GM11168 (cell line): ENCODE data around the gene STIM1.
"Not testable (repeated sequence)": the region's sequence is repeated elsewhere in the genome, so short reads cannot be mapped to it uniquely, and the experiment has no call there.

Source experiments
- in situ Hi-C: fragments of 300-500 bp; cut with MboI; formaldehyde crosslinking; loops from one replicate; pipeline ENCODE4 v1.12.0; 2022; ENCODE audit warnings: low sequenced_read_pairs; ENCODE audit not compliant: unreplicated experiment

The STIM1 gene

GRCh38 chr11:3877364-3878257 lies 22.1 kb downstream of the STIM1 start:
- in situ Hi-C loops: no loop called here

- in situ Hi-C loops: no loop called here
Measured at GRCh38 chr11:3878258-3878584, 22.8 kb downstream of the STIM1 start.

GRCh38 chr11:3879216-3879966 lies 23.9 kb downstream of the STIM1 start:
- in situ Hi-C loops: no loop called here

DNA sequence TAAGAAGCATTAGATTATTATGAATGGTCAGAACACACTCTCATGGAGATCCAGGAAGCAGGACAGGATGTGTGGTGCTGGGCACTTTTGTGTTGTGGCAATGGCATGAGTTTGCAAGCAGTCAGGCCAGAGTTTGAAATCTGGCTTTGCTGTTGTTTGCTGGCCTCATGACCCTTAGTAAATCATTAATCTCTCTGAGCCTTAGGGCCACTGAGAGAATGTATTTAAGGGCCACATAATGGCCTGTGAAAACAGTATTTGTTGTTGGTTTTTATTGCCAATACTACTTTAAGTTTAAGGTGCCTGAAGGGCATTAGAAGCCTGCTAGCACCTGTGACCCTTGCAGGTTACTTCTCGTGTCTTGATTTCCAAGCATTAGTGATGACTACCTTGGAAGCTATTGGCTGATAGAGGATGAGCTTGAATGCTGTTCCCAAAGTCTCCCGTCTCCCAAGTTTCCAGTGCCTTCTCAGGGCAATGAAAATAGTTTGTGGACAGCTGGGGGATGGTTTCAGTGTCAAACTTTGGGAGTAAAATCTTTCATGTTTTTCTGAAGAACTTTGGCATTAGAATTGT lies 24.6 kb downstream of the STIM1 start:
- in situ Hi-C loops: no loop called here

DNA sequence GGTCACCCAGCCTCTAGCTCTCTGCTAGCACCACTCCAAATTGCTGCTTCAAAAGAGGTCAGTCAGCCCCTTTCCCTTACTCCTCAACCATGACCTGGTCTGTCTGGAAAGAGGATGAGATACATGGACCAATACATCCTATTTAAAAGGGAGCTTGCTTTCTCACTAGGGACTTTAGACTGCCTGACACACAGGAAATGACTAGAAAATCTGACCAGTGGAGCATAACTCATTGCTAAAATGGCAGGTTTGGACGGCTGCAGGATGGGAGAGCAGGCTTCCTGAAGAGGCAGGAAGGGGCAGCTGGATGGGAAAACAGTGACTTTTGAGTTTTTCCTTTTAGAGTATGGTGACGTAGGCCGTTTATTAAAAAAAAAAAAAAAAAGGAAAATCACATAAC lies 25.3 kb downstream of the STIM1 start:
- in situ Hi-C loops: no loop called here

GRCh38 chr11:3882655-3883054 lies 27.2 kb downstream of the STIM1 start:
- in situ Hi-C loops: no loop called here

DNA sequence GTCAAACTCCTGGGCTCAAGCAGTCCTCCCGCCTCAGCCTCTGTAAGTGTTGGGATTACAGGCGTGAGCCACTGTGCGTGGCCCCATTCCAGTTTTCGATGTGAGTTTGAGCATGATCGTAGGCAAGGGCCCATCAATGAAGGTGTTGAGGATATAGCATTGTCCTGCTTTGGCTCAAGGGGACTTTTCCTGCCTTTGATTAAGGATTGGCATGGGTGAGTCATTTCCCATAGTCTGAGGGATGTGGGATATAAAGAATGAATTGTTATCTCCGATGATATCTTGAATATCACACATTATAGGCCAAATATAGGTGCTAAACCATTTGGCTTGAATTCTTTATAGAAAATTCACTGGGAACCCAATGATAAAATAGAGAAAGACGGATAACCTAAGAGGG lies 30.4 kb downstream of the STIM1 start:
- in situ Hi-C loops: no loop called here

DNA sequence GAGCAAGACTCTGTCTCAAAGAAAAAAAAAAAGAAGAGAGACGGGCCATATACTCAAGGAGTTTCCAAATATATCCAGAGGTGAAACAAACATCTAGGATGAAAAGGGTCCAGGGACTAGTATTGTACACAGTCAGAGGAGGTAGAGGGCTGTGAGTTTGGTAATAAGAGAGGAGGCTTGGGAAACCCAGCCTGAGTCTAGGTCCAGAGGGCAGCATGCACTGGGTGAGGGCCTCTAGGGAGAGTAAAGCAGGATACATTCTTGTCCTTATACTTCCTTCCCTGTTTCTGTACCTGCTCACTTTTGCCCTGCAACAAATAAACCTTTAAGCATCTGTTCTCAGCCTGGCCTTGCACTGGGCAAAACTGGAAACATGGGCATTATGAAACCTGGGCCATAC lies 31.5 kb downstream of the STIM1 start:
- in situ Hi-C loops: no loop called here

- in situ Hi-C loops: no loop called here
Measured at GRCh38 chr11:3888876-3889275, 33.4 kb downstream of the STIM1 start.

DNA sequence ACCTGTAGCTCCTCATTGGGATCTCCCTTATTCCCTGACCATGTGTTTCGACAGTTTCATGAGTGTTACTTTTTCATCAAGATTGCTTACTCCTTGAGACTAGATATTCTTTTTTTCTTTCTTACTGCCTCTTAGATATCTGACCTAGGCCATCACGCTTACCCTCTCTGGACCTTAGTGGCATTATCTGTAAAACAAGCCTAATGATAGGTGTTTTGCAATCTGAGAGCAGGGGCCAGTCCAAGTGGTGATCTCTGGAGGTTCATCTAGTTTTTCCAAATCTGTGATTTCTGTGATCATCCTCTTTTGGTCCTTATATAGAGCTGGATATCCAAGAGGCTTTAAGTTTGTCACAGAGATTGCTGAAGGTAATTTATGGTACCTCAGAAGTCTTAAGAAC lies 34.5 kb downstream of the STIM1 start:
- in situ Hi-C loops: no loop called here

DNA sequence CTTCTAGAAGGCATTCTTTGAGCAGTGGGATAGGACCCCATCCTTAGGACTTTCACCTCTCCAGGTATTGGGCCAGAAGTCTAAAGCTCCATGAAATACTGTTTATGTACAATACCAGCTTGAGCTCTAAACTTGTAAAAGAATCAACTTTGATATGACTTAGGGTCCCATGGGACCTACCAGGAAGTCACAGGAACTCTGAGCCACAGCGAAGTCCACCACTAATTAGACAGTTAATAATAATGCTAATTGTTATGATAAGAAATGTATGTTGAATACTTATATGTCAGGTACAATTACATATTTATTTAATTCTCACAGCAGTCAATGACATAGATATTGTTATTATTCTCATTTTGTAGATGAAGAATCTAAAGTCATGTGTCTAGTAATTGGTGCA lies 35.3 kb downstream of the STIM1 start:
- in situ Hi-C loops: no loop called here

- in situ Hi-C loops: no loop called here
Measured at GRCh38 chr11:3891751-3892150, 36.3 kb downstream of the STIM1 start.

GRCh38 chr11:3892156-3892555 lies 36.7 kb downstream of the STIM1 start:
- in situ Hi-C loops: no loop called here

DNA sequence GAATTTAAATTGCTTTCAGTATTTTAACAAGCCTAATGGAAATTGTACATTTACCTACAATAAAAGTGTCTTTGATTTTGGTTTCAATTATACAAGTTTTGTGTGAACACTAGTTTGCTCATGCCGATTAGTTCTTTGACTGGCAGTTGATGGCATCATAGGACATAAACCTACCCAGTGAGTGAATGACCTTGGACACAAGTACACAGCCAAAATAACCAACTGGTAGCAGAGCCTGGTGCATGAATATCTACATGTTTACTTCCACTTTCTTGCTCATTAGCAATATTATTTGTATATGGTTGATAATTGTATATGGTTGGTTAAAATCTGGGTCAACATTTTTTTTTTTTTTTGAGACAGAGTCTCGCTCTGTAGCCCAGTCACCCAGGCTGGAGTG lies 37.8 kb downstream of the STIM1 start:
- in situ Hi-C loops: no loop called here

DNA sequence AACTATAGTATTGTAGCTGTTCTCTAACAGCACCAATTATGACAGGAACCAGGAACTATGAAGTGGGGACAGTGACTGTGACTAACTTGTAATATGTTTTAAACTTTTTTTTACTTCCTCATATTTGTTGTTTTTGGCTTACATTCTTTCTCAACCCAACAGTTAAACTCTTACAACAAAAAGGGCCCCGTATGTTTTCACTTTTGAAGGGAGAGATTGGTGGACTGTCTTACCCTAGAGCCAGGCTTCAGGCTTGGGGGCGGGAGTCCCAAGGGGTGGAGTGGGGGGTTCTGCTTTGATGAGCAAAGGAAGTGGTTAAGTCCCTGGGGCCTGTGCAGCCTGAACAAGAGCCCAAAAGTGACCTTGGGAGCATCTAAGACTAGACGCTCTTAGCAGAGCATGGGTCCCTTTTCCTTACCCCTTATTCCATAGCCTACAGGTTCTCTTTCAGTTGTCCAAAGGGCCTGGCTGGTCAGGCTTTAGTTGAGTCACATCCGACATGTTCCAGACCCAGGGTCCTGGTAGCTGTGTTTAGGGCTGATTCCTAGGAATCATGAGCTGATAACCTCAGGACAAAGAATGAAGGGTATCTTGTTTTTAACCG lies 38.8 kb downstream of the STIM1 start:
- in situ Hi-C loops: no loop called here

GRCh38 chr11:3896644-3897043 lies 41.2 kb downstream of the STIM1 start:
- in situ Hi-C loops: no loop called here

DNA sequence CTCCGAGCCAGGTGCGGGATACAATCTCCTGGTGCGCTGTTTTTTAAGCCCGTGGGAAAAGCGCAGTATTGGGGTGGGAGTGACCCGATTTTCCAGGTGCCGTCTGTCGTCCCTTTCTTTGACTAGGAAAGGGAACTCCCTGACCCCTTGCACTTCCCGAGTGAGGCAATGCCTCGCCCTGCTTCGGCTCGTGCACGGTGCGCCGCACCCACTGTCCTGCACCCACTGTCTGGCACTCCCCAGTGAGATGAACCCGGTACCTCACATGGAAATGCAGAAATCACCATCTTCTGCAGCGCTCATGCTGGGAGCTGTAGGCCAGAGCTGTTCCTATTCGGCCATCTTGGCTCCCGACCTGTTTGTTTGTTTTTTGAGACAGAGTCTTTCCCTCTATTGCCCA lies 44.8 kb downstream of the STIM1 start:
- in situ Hi-C loops: not testable (repeated sequence)

GRCh38 chr11:3901249-3902025 lies 46.0 kb downstream of the STIM1 start:
- in situ Hi-C loops: no loop called here

DNA sequence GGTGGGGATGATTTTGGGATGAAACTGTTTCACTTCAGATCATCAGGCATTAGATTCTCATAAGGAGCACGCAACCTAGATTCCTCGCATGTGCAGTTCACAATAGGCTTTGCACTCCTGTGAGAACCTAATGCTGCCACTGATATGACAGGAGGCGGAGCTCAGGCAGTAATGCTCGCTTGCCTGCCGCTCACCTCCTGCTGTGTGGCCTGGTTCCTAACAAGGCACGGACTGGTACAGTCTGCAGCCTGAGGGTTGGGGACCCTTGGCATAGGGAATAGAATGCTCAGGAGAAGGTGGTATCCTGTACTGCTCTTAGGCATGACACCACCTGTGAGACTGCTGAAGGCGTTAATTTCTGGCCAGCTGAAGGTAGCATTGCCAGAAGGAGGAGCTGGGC lies 47.0 kb downstream of the STIM1 start:
- in situ Hi-C loops: no loop called here

DNA sequence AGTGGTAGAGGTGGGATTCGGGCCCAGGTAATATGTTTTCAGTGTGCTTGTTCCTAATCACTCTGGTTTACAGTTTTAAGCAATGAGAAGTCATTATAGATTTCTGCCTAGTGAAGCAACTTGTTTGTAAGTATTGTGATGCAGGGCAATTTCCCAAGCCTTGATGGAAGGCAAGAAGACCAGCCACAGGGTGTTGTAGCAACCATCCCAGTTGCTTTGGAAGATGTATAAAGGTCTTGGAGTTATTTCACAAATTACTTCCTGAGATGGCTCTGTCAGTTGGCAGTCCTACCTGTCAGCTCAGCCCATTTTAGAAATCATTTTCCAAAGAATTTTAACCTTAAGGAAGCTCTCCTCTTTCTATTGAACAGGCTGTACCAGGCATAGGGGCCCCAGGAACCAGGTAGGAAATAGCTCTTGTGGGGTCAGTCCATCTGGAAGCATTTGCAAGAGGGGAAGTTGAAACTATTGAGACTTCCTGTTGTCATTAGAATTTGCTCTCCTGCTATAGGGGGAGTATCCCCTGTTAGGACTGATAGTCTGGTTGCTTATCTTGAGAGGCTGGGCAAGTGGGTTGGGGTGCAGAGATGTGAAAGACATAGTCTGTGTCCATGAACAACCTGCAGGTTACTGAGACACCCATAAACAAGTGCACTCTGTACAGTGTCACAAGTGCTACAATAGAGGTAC lies 47.9 kb downstream of the STIM1 start:
- in situ Hi-C loops: no loop called here
